GM12864 (cell line): ENCODE data around the gene RPL15.
A peak's percentile ranks its signal among the peaks of the same experiment; 100 is the strongest.

Source experiments
- DNase-seq: peaks from one replicate; pipeline ENCODE4 v3.0.0-alpha.2; 2011; ENCODE audit warnings: low read depth
- H3K4me3 ChIP-seq: 2 replicates; pipeline ENCODE4 v1.5.1; 2011; ENCODE audit warnings: mild to moderate bottlenecking, low read depth, low read length, control low read depth
- CTCF ChIP-seq: IDR thresholded peaks from 2 replicates; pipeline ENCODE4 v1.5.1; 2011; ENCODE audit warnings: low read depth, mild to moderate bottlenecking, moderate library complexity, low read length, control low read depth, inconsistent platforms; ENCODE audit errors: missing control alignments

Gene RPL15

GRCh38 chr3:23882487-23882918 lies 34.4 kb upstream of the RPL15 start:
- DNase-seq = no peak
- TF ChIP-seq CTCF = no peak
- no peak overlapping the region for H3K4me3 ChIP-seq

GRCh38 chr3:23884481-23884880 lies 32.5 kb upstream of the RPL15 start:
- DNase-seq = no peak
- H3K4me3 ChIP-seq = no peak overlapping the region
- TF ChIP-seq CTCF = no peak

- H3K4me3 ChIP-seq = no peak overlapping the region
- no peak for DNase-seq
- TF ChIP-seq CTCF = no peak
Measured at GRCh38 chr3:23885210-23885609, 31.7 kb upstream of the RPL15 start.

GRCh38 chr3:23886311-23886710 lies 30.6 kb upstream of the RPL15 start:
- DNase-seq = no peak
- H3K4me3 ChIP-seq = no peak overlapping the region
- no peak for TF ChIP-seq CTCF

- TF ChIP-seq CTCF = peak; percentile 58
- no peak overlapping the region for H3K4me3 ChIP-seq
- peak; percentile 12 for DNase-seq
Measured at GRCh38 chr3:23888617-23889228, 28.2 kb upstream of the RPL15 start.

- no peak overlapping the region for H3K4me3 ChIP-seq
- DNase-seq = no peak
- no peak for TF ChIP-seq CTCF
Measured at GRCh38 chr3:23889386-23889785, 27.5 kb upstream of the RPL15 start.

- no peak overlapping the region for H3K4me3 ChIP-seq
- DNase-seq = no peak
- TF ChIP-seq CTCF = no peak
Measured at GRCh38 chr3:23889950-23890349, 27.0 kb upstream of the RPL15 start.
